GM23338 (cell line): ENCODE measurements around the gene CPM. TPM values are rescaled to one million over a fixed set of nuclear protein-coding genes. Genes with fewer than 3 reads are reported as not detected.

Experiments
- ATAC-seq: fragments of 200-7000 bp; cut with Tn5 transposase; 3 replicates; pipeline ENCODE4 v1.9.1; 2020
- DNase-seq: peaks from one replicate; pipeline ENCODE4 v3.0.0-alpha.2; 2015; ENCODE audit warnings: low spot score
- H2AFZ ChIP-seq: fragments of 200-600 bp; sonication (generic); 2 replicates; pipeline ENCODE4 v1.8.0; 2016; ENCODE audit warnings: antibody characterized with exemption, mild to moderate bottlenecking, moderate library complexity
- H3F3A ChIP-seq: fragments of 200-600 bp; sonication (generic); replicated peaks from 2 replicates; pipeline ENCODE4 v1.8.0; 2017; ENCODE audit warnings: antibody characterized with exemption, mixed run types, low read depth
- H3K27ac ChIP-seq: fragments of 200-600 bp; sonication (generic); 2 replicates; pipeline ENCODE4 v1.6.1; 2016; ENCODE audit warnings: low read depth
- H3K27me3 ChIP-seq: fragments of 200-600 bp; sonication (generic); 2 replicates; pipeline ENCODE4 v1.8.0; 2016; ENCODE audit warnings: mild to moderate bottlenecking, mixed run types, moderate library complexity; ENCODE audit not compliant: insufficient read depth
- H3K36me3 ChIP-seq: fragments of 200-600 bp; sonication (generic); 2 replicates; pipeline ENCODE4 v1.8.0; 2016; ENCODE audit warnings: mild to moderate bottlenecking; ENCODE audit not compliant: insufficient read depth
- H3K4me1 ChIP-seq: fragments of 200-600 bp; sonication (generic); 2 replicates; pipeline ENCODE4 v1.8.0; 2016; ENCODE audit warnings: mild to moderate bottlenecking, moderate library complexity; ENCODE audit not compliant: insufficient read depth
- H3K4me2 ChIP-seq: fragments of 200-600 bp; sonication (generic); 2 replicates; pipeline ENCODE4 v1.7.1; 2017; ENCODE audit warnings: mixed run types
- H3K4me3 ChIP-seq: fragments of 200-600 bp; sonication (generic); 2 replicates; pipeline ENCODE4 v1.6.1; 2016; ENCODE audit warnings: mixed run types
- H3K79me2 ChIP-seq: fragments of 200-600 bp; sonication (generic); replicated peaks from 2 replicates; pipeline ENCODE4 v1.8.0; 2017; ENCODE audit warnings: mild to moderate bottlenecking; ENCODE audit not compliant: insufficient read depth
- H3K9me2 ChIP-seq: fragments of 200-600 bp; sonication (generic); 2 replicates; pipeline ENCODE4 v1.8.0; 2017; ENCODE audit not compliant: insufficient read depth
- H4K20me1 ChIP-seq: fragments of 200-600 bp; sonication (generic); replicated peaks from 2 replicates; pipeline ENCODE4 v1.8.0; 2017; ENCODE audit warnings: mild to moderate bottlenecking; ENCODE audit not compliant: insufficient read depth
- H3K27ac Mint-ChIP-seq: 2 replicates; pipeline ENCODE4 v1.8.0; 2020; ENCODE audit warnings: inconsistent platforms, mild to moderate bottlenecking, moderate library complexity, mixed read lengths
- H3K27me3 Mint-ChIP-seq: 3 replicates; pipeline ENCODE4 v1.8.0; 2022; ENCODE audit warnings: low read depth, mild to moderate bottlenecking, moderate library complexity, mixed read lengths, inconsistent platforms; ENCODE audit not compliant: insufficient read depth, poor library complexity
- H3K36me3 Mint-ChIP-seq: 3 replicates; pipeline ENCODE4 v1.8.0; 2021; ENCODE audit warnings: low read depth, mild to moderate bottlenecking, inconsistent platforms, moderate library complexity, mixed read lengths
- H3K4me1 Mint-ChIP-seq: 3 replicates; pipeline ENCODE4 v1.8.0; 2020; ENCODE audit warnings: mild to moderate bottlenecking, inconsistent platforms, mixed read lengths
- H3K4me3 Mint-ChIP-seq: 3 replicates; pipeline ENCODE4 v1.8.0; 2021; ENCODE audit warnings: moderate library complexity, mild to moderate bottlenecking, inconsistent platforms, mixed read lengths
- H3K9me3 Mint-ChIP-seq: 3 replicates; pipeline ENCODE4 v1.8.0; 2020; ENCODE audit warnings: moderate library complexity, mild to moderate bottlenecking, inconsistent platforms, mixed read lengths
- CTCF ChIP-seq, 2 experiments: fragments of 200-600 bp in 1 of 2; sonication (generic) in 1 of 2; conservative IDR thresholded peaks; 2 replicates each; pipeline versions ENCODE4 v1.5.1 to v1.6.1; 2016 to 2017; ENCODE audit warnings: antibody characterized with exemption in 2 of 2, low read depth in 2 of 2, mild to moderate bottlenecking in 2 of 2, moderate library complexity in 1 of 2
- JUNB ChIP-seq: IDR thresholded peaks from one replicate; pipeline ENCODE4 v1.6.1; 2016; ENCODE audit warnings: antibody characterized with exemption; ENCODE audit not compliant: unreplicated experiment
- POLR2AphosphoS5 ChIP-seq: IDR thresholded peaks from 2 replicates; pipeline ENCODE4 v1.6.1; 2016; ENCODE audit warnings: antibody characterized with exemption, low read depth
- REST ChIP-seq: IDR thresholded peaks from one replicate; pipeline ENCODE4 v1.6.1; 2018; ENCODE audit warnings: antibody characterized with exemption; ENCODE audit not compliant: unreplicated experiment
- STAT1 ChIP-seq: IDR thresholded peaks from one replicate; pipeline ENCODE4 v1.6.1; 2016; ENCODE audit warnings: antibody characterized with exemption; ENCODE audit not compliant: unreplicated experiment
- ZNF114 ChIP-seq: fragments of 250-450 bp; sonication (Bioruptor Pico); IDR thresholded peaks from 2 replicates; pipeline ENCODE4 v1.5.0; 2020; ENCODE audit warnings: mild to moderate bottlenecking, moderate library complexity
- polyA plus RNA-seq: library from polyadenylated mRNA; unstranded; fragments of >200 nt; fragmentation: Nextera tagmentation; extraction: Ambion mirVana; gene quantifications from 2 replicates; pipeline ENCODE4 v1.2.1, GENCODE V29; 2016
- total RNA-seq: library from RNA; depleted of rRNA; stranded (reverse); fragments of >200 nt; shearing (Covaris generic); gene quantifications from 2 replicates; pipeline ENCODE4 v1.2.3, GENCODE V29; 2014
- TF ChIP-seq, protein P1 (sequence below): IDR thresholded peaks from 2 replicates; pipeline ENCODE4 v1.6.1; 2016; ENCODE audit warnings: antibody characterized with exemption

The CPM gene
- total and polyA plus RNA-seq, 2 experiments from 2014 or later = 0.37 to 5.8 TPM

GRCh38 chr12:68959143-68959858, 26.3 kb upstream of the CPM start (continued):
- TF ChIP-seq REST (no peak), JUNB (no peak)
- TF ChIP-seq, protein P1, sequence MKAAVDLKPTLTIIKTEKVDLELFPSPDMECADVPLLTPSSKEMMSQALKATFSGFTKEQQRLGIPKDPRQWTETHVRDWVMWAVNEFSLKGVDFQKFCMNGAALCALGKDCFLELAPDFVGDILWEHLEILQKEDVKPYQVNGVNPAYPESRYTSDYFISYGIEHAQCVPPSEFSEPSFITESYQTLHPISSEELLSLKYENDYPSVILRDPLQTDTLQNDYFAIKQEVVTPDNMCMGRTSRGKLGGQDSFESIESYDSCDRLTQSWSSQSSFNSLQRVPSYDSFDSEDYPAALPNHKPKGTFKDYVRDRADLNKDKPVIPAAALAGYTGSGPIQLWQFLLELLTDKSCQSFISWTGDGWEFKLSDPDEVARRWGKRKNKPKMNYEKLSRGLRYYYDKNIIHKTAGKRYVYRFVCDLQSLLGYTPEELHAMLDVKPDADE = no peak

DNA sequence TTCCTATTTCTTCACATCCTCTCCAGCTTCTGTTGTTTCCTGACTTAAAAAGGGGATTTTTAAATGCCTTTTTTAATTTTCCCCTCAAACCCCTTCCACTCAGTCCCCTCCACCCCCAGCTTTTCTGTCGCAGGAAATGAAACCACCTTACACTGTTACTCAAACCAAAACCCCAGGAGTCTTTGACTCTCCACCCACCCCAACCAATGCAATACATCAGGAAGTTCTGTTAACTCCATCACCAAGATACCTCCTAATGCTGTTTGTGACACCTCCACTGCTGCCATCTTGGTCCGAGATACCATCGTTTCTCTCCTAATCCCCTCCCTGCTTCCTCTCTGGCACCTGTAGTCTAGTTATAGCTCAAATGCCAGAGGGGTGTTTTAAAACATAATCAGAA, 25.4 kb upstream of the CPM start:
- no peak overlapping the region for H3K27ac Mint-ChIP-seq
- H3K9me3 Mint-ChIP-seq = peaks cover 16% of the 10 kb centered on the region
- peaks cover 12% of the 10 kb centered on the region for H3K36me3 Mint-ChIP-seq
- no peak for TF ChIP-seq POLR2AphosphoS5
- no peak for TF ChIP-seq STAT1
- TF ChIP-seq REST = no peak
- no peak for TF ChIP-seq JUNB
- no peak for TF ChIP-seq ZNF114 (CRISPR knock-in tag)
- no peak for TF ChIP-seq CTCF (conservative IDR thresholded peaks at IDR 0.05; ENCODE audit: low read depth in 2 of 2)

More for the DNA sequence above, 25.4 kb upstream of the CPM start:
- Histone ChIP-seq H3K4me3 (no peak overlapping the region), H3K4me2 (no peak overlapping the region), H3K4me1 (no peaks in the 10 kb centered on the region), H2AFZ (no peak overlapping the region), H3K27me3 (no peaks in the 10 kb centered on the region), H3K79me2 (no peaks in the 10 kb centered on the region), H3K36me3 (no peaks in the 10 kb centered on the region), H4K20me1 (no peaks in the 10 kb centered on the region), H3K27ac (no peak overlapping the region), H3K9me2 (no peaks in the 10 kb centered on the region), H3F3A (no peaks in the 10 kb centered on the region)
- Mint-ChIP-seq H3K4me1 (peaks cover 2% of the 10 kb centered on the region; the same call in 2 of the 3 replicates), H3K27me3 (peaks cover under 1% of the 10 kb centered on the region), H3K4me3 (no peak overlapping the region)
- DNase-seq (no peak), ATAC-seq (no peak)
